Measurements from ENCODE around the gene STRA6.

The STRA6 gene

GRCh38 chr15:74227968-74228722 is 25.6 kb upstream of the STRA6 start:
- no peak overlapping the region for H3K4me3 ChIP-seq (replicated peaks in 1 of 2; ENCODE audit: low read depth in 2 of 2, low read length in 2 of 2)
- no peak for TF ChIP-seq CTCF (IDR thresholded peaks at IDR 0.05; ENCODE audit: low read depth, low read length)
- peak in 1 of 2 donors; percentile 71 for DNase-seq (ENCODE audit: low read depth in 2 of 2)

DNA sequence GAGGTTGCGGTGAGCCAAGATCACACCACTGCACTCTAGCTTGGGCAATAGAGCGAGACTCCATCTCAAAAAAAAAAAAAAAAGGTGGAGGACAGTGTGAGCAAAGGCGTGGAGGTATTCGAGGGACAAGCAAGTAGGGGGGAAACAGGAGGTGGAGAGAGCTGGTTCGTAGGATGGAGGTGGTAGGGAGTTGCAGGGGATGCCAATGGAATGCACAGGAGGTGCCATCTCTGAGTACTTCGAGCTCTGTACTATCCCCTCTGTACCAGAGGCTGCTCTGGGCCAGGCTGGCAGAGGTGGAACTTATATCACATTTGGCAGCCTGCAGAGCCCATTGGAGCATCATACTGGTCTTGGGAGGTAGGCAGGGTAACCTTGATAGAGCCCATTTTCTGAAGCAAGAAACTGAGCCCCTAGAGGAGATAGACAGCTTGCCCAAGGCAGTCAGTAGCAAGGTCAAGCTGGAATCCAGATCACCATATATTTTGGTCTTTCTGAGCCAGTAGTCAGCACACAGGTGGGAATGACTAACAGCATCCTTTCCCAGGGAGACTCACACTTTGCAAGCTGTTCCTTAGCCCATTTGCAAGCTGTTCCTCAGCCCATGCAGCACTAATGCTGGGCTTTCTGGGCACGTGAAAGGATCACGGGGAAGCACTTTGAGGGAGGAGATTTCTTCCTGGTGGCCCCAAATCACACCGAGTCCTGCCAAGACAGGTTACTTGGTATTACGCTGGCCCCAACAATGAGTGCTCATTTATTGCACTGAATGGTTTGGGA is 24.4 kb upstream of the STRA6 start:
- no peak overlapping the region for H3K4me3 ChIP-seq (replicated peaks in 1 of 2; ENCODE audit: low read depth in 2 of 2, low read length in 2 of 2)
- DNase-seq (ENCODE audit: low read depth in 2 of 2): no peak
- TF ChIP-seq CTCF (IDR thresholded peaks at IDR 0.05; ENCODE audit: low read depth, low read length): no peak

DNA sequence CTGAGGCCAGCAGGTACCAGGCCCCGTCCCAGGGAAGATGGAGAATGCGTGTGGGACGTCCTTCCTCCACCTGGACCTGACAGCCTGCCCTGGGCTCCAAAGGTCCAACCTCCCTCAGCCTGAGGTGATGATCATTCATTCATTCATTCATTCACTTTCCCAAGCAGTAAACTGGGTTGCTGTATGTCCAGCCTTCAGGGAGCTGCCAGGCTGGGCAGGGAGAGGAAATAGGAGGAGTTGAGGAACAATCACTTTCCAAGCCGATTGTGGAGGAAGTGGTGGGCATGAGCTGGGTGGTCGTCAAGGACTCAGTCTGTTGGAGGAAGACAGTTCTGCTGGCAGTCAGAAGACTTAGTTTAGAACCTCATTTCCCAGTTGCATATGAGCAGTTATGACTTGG is 23.3 kb upstream of the STRA6 start:
- H3K4me3 ChIP-seq (replicated peaks in 1 of 2; ENCODE audit: low read depth in 2 of 2, low read length in 2 of 2): no peak overlapping the region
- DNase-seq (ENCODE audit: low read depth in 2 of 2): no peak
- TF ChIP-seq CTCF (IDR thresholded peaks at IDR 0.05; ENCODE audit: low read depth, low read length): no peak

DNA sequence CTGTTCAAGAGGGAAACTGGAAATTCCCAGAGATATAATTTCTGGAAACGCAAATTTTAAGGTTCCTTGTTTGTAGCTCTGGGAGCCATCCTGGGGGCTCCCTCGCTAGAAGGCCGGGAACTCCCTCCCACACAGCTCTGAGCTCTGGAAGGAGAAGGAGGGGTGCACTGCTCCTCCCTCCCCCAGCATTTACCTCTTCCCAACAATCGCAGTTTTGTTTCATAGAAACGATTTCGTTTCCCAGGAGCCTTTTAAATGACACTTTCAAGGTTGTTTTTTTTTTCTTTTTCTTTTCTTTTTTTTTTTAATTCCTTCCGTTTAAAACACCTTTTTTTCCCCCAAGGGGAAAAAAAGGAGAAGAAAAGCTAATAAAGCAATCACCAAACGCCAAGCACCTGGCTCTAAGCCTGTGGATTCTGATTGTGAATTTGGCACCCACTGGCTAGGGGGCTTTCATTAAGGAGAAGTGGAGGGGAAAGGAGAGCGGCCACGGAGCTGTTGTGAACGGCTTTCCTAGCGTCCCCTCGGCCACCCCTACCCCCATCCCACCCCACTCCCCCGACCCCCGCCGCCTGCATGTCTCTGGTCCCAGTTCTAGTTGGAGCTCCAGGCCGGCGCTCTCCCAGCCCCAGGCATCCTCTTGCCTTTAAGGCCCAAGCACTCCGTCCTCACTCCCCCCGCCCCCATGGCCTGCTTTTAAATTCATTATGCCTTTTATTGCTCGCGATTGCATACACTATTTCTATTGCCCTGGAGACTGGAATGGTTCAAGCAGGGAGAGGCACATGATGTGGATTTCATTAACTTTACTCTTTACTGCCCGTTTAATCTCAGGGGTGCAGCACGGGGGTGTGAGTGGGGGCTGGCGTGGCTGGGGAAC is 19.9 kb upstream of the STRA6 start:
- DNase-seq (ENCODE audit: low read depth in 2 of 2): no peak
- no peak for TF ChIP-seq CTCF (IDR thresholded peaks at IDR 0.05; ENCODE audit: low read depth, low read length)
- H3K4me3 ChIP-seq (replicated peaks in 1 of 2; ENCODE audit: low read depth in 2 of 2, low read length in 2 of 2): no peak overlapping the region

- no peak for TF ChIP-seq CTCF (IDR thresholded peaks at IDR 0.05; ENCODE audit: low read depth, low read length)
- DNase-seq (ENCODE audit: low read depth in 2 of 2): no peak
- no peak overlapping the region for H3K4me3 ChIP-seq (replicated peaks in 1 of 2; ENCODE audit: low read depth in 2 of 2, low read length in 2 of 2)
Measured at GRCh38 chr15:74221399-74222239, 19.0 kb upstream of the STRA6 start.

All from cardiac fibroblast (primary cell).